ENCODE measurements around the gene RALB.

Gene RALB

GRCh38 chr2:120208381-120209353 is 44.0 kb upstream of the RALB start:
- no peak for DNase-seq
- no peaks in the 10 kb centered on the region for H3K27me3 ChIP-seq (replicated peaks; ENCODE audit: insufficient read depth, low read length)
- H3K4me3 ChIP-seq (ENCODE audit: low read length), result no peak overlapping the region
- H3K27ac ChIP-seq (ENCODE audit: low read length), result no peak overlapping the region
- no peak for TF ChIP-seq EZH2phosphoT487 (IDR thresholded peaks at IDR 0.05; ENCODE audit: low read length)
- TF ChIP-seq CTCF (IDR thresholded peaks at IDR 0.05; ENCODE audit: low read length), result no peak
- no peak for TF ChIP-seq EZH2 (optimal IDR thresholded peaks at IDR 0.05; ENCODE audit: low read depth, low read length)
- H2AFZ ChIP-seq (ENCODE audit: low read length), result no peak overlapping the region
- no peaks in the 10 kb centered on the region for H3K36me3 ChIP-seq (replicated peaks; ENCODE audit: insufficient read depth, low read length)
- H3K9me2 ChIP-seq (replicated peaks; ENCODE audit: insufficient read depth, low read length), result no peaks in the 10 kb centered on the region
- H3K79me2 ChIP-seq (ENCODE audit: low read length), result no peaks in the 10 kb centered on the region
- H3K4me1 ChIP-seq (ENCODE audit: low read length), result no peaks in the 10 kb centered on the region
- H3K9ac ChIP-seq (ENCODE audit: low read length), result no peak overlapping the region
- no peaks in the 10 kb centered on the region for H4K20me1 ChIP-seq (ENCODE audit: insufficient read depth, low read length)
- H3K9me3 ChIP-seq (replicated peaks; ENCODE audit: insufficient read depth, low read length), result no peaks in the 10 kb centered on the region
- H3K4me2 ChIP-seq (ENCODE audit: low read depth, low read length), result no peak overlapping the region
- no peaks in the 10 kb centered on the region for H3F3A ChIP-seq (ENCODE audit: insufficient read depth, low read length)

- H3F3A ChIP-seq (ENCODE audit: insufficient read depth, low read length), result no peaks in the 10 kb centered on the region
- no peaks in the 10 kb centered on the region for H3K36me3 ChIP-seq (replicated peaks; ENCODE audit: insufficient read depth, low read length)
- no peak overlapping the region for H3K27ac ChIP-seq (ENCODE audit: low read length)
- TF ChIP-seq EZH2 (optimal IDR thresholded peaks at IDR 0.05; ENCODE audit: low read depth, low read length) (no peak), CTCF (IDR thresholded peaks at IDR 0.05; ENCODE audit: low read length) (no peak), EZH2phosphoT487 (IDR thresholded peaks at IDR 0.05; ENCODE audit: low read length) (no peak)
- H3K4me2 ChIP-seq (ENCODE audit: low read depth, low read length), result no peak overlapping the region
- H3K79me2 ChIP-seq (ENCODE audit: low read length), result no peaks in the 10 kb centered on the region
- H3K9me3 ChIP-seq (replicated peaks; ENCODE audit: insufficient read depth, low read length), result no peaks in the 10 kb centered on the region
- H3K4me3 ChIP-seq (ENCODE audit: low read length), result no peak overlapping the region
- H2AFZ ChIP-seq (ENCODE audit: low read length), result no peak overlapping the region
- H3K4me1 ChIP-seq (ENCODE audit: low read length), result no peaks in the 10 kb centered on the region
- no peaks in the 10 kb centered on the region for H3K9me2 ChIP-seq (replicated peaks; ENCODE audit: insufficient read depth, low read length)
- no peaks in the 10 kb centered on the region for H3K27me3 ChIP-seq (replicated peaks; ENCODE audit: insufficient read depth, low read length)
- DNase-seq, result no peak
- no peak overlapping the region for H3K9ac ChIP-seq (ENCODE audit: low read length)
- no peaks in the 10 kb centered on the region for H4K20me1 ChIP-seq (ENCODE audit: insufficient read depth, low read length)
Observed at GRCh38 chr2:120209427-120210269, 43.0 kb upstream of the RALB start.

- no peak overlapping the region for H3K4me2 ChIP-seq (ENCODE audit: low read depth, low read length)
- no peaks in the 10 kb centered on the region for H3K9me2 ChIP-seq (replicated peaks; ENCODE audit: insufficient read depth, low read length)
Observed at GRCh38 chr2:120210270-120210693, 42.4 kb upstream of the RALB start.

More at GRCh38 chr2:120210270-120210693, 42.4 kb upstream of the RALB start:
- Histone ChIP-seq H3K27me3 (replicated peaks; ENCODE audit: insufficient read depth, low read length) (no peaks in the 10 kb centered on the region), H3K27ac (ENCODE audit: low read length) (no peak overlapping the region), H4K20me1 (ENCODE audit: insufficient read depth, low read length) (no peaks in the 10 kb centered on the region), H3K4me1 (ENCODE audit: low read length) (no peaks in the 10 kb centered on the region), H3K79me2 (ENCODE audit: low read length) (no peaks in the 10 kb centered on the region), H2AFZ (ENCODE audit: low read length) (no peak overlapping the region), H3K36me3 (replicated peaks; ENCODE audit: insufficient read depth, low read length) (no peaks in the 10 kb centered on the region), H3K9ac (ENCODE audit: low read length) (no peak overlapping the region), H3F3A (ENCODE audit: insufficient read depth, low read length) (no peaks in the 10 kb centered on the region), H3K4me3 (ENCODE audit: low read length) (no peak overlapping the region), H3K9me3 (replicated peaks; ENCODE audit: insufficient read depth, low read length) (no peaks in the 10 kb centered on the region)
- DNase-seq, result no peak
- no peak for TF ChIP-seq CTCF (IDR thresholded peaks at IDR 0.05; ENCODE audit: low read length)
- no peak for TF ChIP-seq EZH2 (optimal IDR thresholded peaks at IDR 0.05; ENCODE audit: low read depth, low read length)
- no peak for TF ChIP-seq EZH2phosphoT487 (IDR thresholded peaks at IDR 0.05; ENCODE audit: low read length)
